ENCODE data around the gene UNC5C. TPM values are rescaled to one million over a fixed set of nuclear protein-coding genes. Genes with fewer than 3 reads are reported as not detected.

Gene UNC5C
- total and polyA plus RNA-seq, 2 of the 4 experiments (the other 2 are of a cell fraction), result under 0.01 TPM

DNA sequence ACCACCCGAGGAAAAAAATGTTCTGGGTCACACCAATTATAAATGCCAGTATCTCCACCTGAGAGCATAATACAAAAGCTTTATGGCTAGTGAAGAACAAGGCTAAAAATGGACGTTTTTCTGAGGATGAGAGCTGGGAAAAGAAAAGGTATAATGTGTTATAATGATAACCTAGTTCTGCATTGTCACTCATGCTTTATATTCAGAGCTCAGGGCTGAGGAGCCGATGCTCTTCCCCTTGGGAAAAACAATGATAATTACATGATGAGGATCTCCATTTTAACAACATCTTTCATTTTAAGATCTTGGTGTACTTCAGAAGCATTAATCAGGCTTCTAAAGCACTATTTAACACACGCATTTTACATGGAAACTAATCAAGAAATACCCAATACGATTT, 333.7 kb downstream of the UNC5C start:
- no peaks in the 10 kb centered on the region for H3K36me3 ChIP-seq (ENCODE audit: control insufficient read depth, insufficient read depth, low read length)
- no peak overlapping the region for H3K23ac ChIP-seq (ENCODE audit: low read depth, low read length)
- H2AFZ ChIP-seq (replicated peaks; ENCODE audit: low read length, poor library complexity), result no peak overlapping the region
- H3K27ac ChIP-seq (ENCODE audit: insufficient read depth, low read length), result no peak overlapping the region
- no peaks in the 10 kb centered on the region for H3K9me1 ChIP-seq (ENCODE audit: insufficient read depth, low read length)
- no peak overlapping the region for H3K56ac ChIP-seq (ENCODE audit: extremely low read depth, insufficient read depth, low read length)
- no peak overlapping the region for H4K5ac ChIP-seq (ENCODE audit: low read depth, low read length)
- dilution Hi-C loops (cut with HindIII; ENCODE audit: low sequenced_read_pairs, unreplicated experiment) (no loop called here), intact Hi-C loops (cut with micrococcal nuclease) (no loop called here), in situ Hi-C loops (cut with MboI; ENCODE audit: low sequenced_read_pairs) (no loop called here)
- H3K4me3 ChIP-seq (ENCODE audit: insufficient read depth, low read depth, low read length), result no peak overlapping the region
- H3K27me3 ChIP-seq (ENCODE audit: control insufficient read depth, insufficient read depth, low read length), result no peaks in the 10 kb centered on the region; the same call in 1 of the 2 replicates
- H4K91ac ChIP-seq (ENCODE audit: insufficient read depth, low read depth, low read length), result no peak overlapping the region
- no peak for ATAC-seq (ENCODE audit: low read depth)
- H3K79me1 ChIP-seq (ENCODE audit: low read depth in 1 of 2, low read length in 2 of 2), result no peaks in the 10 kb centered on the region
- peaks cover 4% of the 10 kb centered on the region for H3K4me1 ChIP-seq (ENCODE audit: control insufficient read depth, insufficient read depth, low read length)
- H2AK9ac ChIP-seq (replicated peaks; ENCODE audit: low read depth, low read length, poor library complexity), result no peak overlapping the region
- no peak overlapping the region for H3K4me2 ChIP-seq (ENCODE audit: low read depth, low read length)
- DNase-seq, result no peak
- H2BK15ac ChIP-seq (ENCODE audit: low read depth, low read length), result no peak overlapping the region
- H2BK120ac ChIP-seq (ENCODE audit: low read depth, low read length), result no peak overlapping the region
- TF ChIP-seq BHLHE40 (IDR thresholded peaks at IDR 0.05; ENCODE audit: low read depth, low read length), result no peak
- TF ChIP-seq RCOR1 (IDR thresholded peaks at IDR 0.05; ENCODE audit: insufficient replicate concordance, low read length), result no peak
- TF ChIP-seq RFX5 (IDR thresholded peaks at IDR 0.05; ENCODE audit: low read depth, low read length), result no peak
- TF ChIP-seq, protein P1, sequence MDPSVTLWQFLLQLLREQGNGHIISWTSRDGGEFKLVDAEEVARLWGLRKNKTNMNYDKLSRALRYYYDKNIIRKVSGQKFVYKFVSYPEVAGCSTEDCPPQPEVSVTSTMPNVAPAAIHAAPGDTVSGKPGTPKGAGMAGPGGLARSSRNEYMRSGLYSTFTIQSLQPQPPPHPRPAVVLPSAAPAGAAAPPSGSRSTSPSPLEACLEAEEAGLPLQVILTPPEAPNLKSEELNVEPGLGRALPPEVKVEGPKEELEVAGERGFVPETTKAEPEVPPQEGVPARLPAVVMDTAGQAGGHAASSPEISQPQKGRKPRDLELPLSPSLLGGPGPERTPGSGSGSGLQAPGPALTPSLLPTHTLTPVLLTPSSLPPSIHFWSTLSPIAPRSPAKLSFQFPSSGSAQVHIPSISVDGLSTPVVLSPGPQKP (IDR thresholded peaks at IDR 0.05; ENCODE audit: borderline replicate concordance, low read depth, low read length), result no peak
- TF ChIP-seq, protein P2, sequence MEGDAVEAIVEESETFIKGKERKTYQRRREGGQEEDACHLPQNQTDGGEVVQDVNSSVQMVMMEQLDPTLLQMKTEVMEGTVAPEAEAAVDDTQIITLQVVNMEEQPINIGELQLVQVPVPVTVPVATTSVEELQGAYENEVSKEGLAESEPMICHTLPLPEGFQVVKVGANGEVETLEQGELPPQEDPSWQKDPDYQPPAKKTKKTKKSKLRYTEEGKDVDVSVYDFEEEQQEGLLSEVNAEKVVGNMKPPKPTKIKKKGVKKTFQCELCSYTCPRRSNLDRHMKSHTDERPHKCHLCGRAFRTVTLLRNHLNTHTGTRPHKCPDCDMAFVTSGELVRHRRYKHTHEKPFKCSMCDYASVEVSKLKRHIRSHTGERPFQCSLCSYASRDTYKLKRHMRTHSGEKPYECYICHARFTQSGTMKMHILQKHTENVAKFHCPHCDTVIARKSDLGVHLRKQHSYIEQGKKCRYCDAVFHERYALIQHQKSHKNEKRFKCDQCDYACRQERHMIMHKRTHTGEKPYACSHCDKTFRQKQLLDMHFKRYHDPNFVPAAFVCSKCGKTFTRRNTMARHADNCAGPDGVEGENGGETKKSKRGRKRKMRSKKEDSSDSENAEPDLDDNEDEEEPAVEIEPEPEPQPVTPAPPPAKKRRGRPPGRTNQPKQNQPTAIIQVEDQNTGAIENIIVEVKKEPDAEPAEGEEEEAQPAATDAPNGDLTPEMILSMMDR (conservative IDR thresholded peaks at IDR 0.05; ENCODE audit: low read depth, low read length), result no peak
- no peak for TF ChIP-seq SMC3 (IDR thresholded peaks at IDR 0.05; ENCODE audit: low read depth, low read length)
- TF ChIP-seq CHD1 (IDR thresholded peaks at IDR 0.05; ENCODE audit: low read depth, low read length), result no peak
- TF ChIP-seq CEBPB (IDR thresholded peaks at IDR 0.05; ENCODE audit: low read depth, low read length), result no peak
- TF ChIP-seq, protein P3, sequence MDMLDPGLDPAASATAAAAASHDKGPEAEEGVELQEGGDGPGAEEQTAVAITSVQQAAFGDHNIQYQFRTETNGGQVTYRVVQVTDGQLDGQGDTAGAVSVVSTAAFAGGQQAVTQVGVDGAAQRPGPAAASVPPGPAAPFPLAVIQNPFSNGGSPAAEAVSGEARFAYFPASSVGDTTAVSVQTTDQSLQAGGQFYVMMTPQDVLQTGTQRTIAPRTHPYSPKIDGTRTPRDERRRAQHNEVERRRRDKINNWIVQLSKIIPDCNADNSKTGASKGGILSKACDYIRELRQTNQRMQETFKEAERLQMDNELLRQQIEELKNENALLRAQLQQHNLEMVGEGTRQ (IDR thresholded peaks at IDR 0.05; ENCODE audit: low read depth, low read length), result no peak
- no peak for TF ChIP-seq NFE2L2 (IDR thresholded peaks at IDR 0.05; ENCODE audit: low read depth, low read length)
- TF ChIP-seq MXI1 (IDR thresholded peaks at IDR 0.05; ENCODE audit: borderline replicate concordance, low read depth, low read length), result no peak
- TF ChIP-seq RAD21 (IDR thresholded peaks at IDR 0.05; ENCODE audit: low read length), result no peak
- TF ChIP-seq MAFK (IDR thresholded peaks at IDR 0.05; ENCODE audit: low read depth, low read length), result no peak
- TF ChIP-seq MAZ (IDR thresholded peaks at IDR 0.05; ENCODE audit: borderline replicate concordance, low read depth, low read length), result no peak
- no peak for TF ChIP-seq POLR2A (IDR thresholded peaks at IDR 0.05; ENCODE audit: low read depth, low read length)
- no peak for TF ChIP-seq FOS (IDR thresholded peaks at IDR 0.05; ENCODE audit: low read depth, low read length)
- no peak overlapping the region for H2BK20ac ChIP-seq (ENCODE audit: low read depth, low read length)
- H4K8ac ChIP-seq (ENCODE audit: low read depth in 2 of 2, low read length in 2 of 2), result no peak overlapping the region
- H3K18ac ChIP-seq (ENCODE audit: low read depth, low read length), result no peak overlapping the region
- no peak overlapping the region for H2AK5ac ChIP-seq (ENCODE audit: low read depth, low read length)
- no peaks in the 10 kb centered on the region for H3K9me3 ChIP-seq (ENCODE audit: control insufficient read depth, insufficient read depth, low read length)
- H3K4ac ChIP-seq (ENCODE audit: low read depth, low read length), result no peak overlapping the region
- H4K20me1 ChIP-seq (ENCODE audit: insufficient read depth, low read length), result no peaks in the 10 kb centered on the region
- H3K14ac ChIP-seq (replicated peaks; ENCODE audit: low read depth, low read length), result no peak overlapping the region
- ChIA-PET CTCF (interaction anchor here (1.4 kb wide), 1 partner anchor 10 kb away, joined by 5 read pairs; no protein-coding TSS in a partner anchor), POLR2A (ENCODE audit: unreplicated experiment) (no interaction called here)
- no peak overlapping the region for H3K9ac ChIP-seq (ENCODE audit: low read depth, low read length)
- BruUV-seq (replicated peaks), result no TSS peak
- no peak overlapping the region for H2BK5ac ChIP-seq (ENCODE audit: low read depth, low read length, poor library complexity, severe bottlenecking)
- WGBS, 2 experiments (ENCODE audit: extremely low coverage in 2 of 2, insufficient read length in 1 of 2), result no CpG with 5 or more reads among the region's 5 CpGs
